Urinary bladder (tissue), 4 donors: Measurements from ENCODE around the gene GALNTL6. TPM values are rescaled to one million over a fixed set of nuclear protein-coding genes. Genes with fewer than 3 reads are reported as not detected.
"Not testable (repeated sequence)": the region's sequence is repeated elsewhere in the genome, so short reads cannot be mapped to it uniquely, and the experiment has no call there.

Experiments used
- DNase-seq: peaks from one replicate; pipeline ENCODE4 v3.0.0-alpha.2; 2015; ENCODE audit errors: extremely low spot score
- H3K27ac ChIP-seq: one replicate; pipeline ENCODE4 v1.5.1; 2013; ENCODE audit warnings: low read depth, mild to moderate bottlenecking, moderate library complexity
- H3K36me3 ChIP-seq: one replicate; pipeline ENCODE4 v1.6.1; 2013; ENCODE audit warnings: mild to moderate bottlenecking, moderate library complexity; ENCODE audit not compliant: insufficient read depth
- H3K4me1 ChIP-seq: one replicate; pipeline ENCODE4 v1.6.1; 2013; ENCODE audit warnings: mild to moderate bottlenecking, moderate library complexity; ENCODE audit not compliant: insufficient read depth
- H3K4me3 ChIP-seq: one replicate; pipeline ENCODE4 v1.5.1; 2013; ENCODE audit warnings: low read depth, low read length
- WGBS: extraction: QIAGEN DNeasy Blood & Tissue Kit; methylation state at CpG from one replicate; pipeline ENCODE4 v1.1.7; 2013; 5-methylcytosine and 5-hydroxymethylcytosine counted together
- polyA plus RNA-seq: library from polyadenylated mRNA; stranded (reverse); fragments of 200-250 nt; gene quantifications from one replicate; pipeline ENCODE4 v1.2.3, GENCODE V29; 2013
- total RNA-seq: library from RNA; depleted of rRNA; stranded (reverse); fragments of >200 nt; gene quantifications from one replicate; pipeline ENCODE4 v1.2.3, GENCODE V29; 2014
- donor health status: healthy with polysubstance abuse.
- donor health status: healthy.

Gene GALNTL6
- total and polyA plus RNA-seq, 2 donors: 0.57 to 1.5 TPM

DNA sequence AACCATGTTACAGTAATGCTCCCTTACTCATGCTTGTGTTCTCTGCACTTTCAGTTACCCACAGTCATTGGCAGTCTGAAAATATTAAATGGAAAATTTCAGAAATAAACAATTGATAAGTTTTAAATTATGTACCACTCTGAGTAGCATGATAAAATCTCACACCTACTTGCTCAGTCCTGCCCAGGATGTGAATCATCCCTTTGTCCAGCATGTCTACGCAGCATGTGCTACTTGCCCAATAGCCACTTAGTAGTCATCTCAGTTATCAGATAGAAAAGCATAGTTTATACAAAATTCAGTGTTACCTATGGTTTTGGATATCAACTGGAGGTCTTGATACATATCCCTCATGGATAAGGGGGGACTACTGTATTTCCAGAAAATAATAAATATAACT is 577.1 kb downstream of the GALNTL6 start:
- WGBS: 84% methylated on average over 1 of the region's 1 CpG
- H3K4me3 ChIP-seq: no peak overlapping the region

DNA sequence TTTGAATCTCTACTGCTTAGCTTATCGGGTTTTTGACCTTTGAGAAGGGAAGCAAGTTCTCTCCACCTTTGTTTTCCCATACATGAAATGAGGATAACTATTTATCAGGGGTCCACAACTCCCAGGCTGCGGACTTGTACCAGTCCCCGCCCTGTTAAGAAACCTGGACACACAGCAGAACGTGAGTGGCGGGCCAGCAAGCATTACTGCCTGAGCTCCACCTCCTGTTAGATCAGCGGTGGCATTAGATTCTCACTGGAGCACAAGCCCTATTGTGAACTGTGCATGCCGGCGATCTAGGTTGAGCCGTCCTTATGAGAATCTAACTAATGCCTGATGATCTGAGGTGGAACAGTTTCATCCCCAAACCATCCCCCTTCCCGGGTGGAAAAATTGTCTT is 579.5 kb downstream of the GALNTL6 start:
- Histone ChIP-seq H3K4me1 (no peaks in the 10 kb centered on the region), H3K27ac (no peak overlapping the region), H3K36me3 (no peaks in the 10 kb centered on the region), H3K4me3 (no peak overlapping the region)
- 88% methylated on average over 10 of the region's 10 CpGs for WGBS
- DNase-seq: no peak

More for the DNA sequence above, 577.1 kb downstream of the GALNTL6 start:
- no peak for DNase-seq
- no peak overlapping the region for H3K27ac ChIP-seq
- H3K36me3 ChIP-seq: no peaks in the 10 kb centered on the region
- no peaks in the 10 kb centered on the region for H3K4me1 ChIP-seq

DNA sequence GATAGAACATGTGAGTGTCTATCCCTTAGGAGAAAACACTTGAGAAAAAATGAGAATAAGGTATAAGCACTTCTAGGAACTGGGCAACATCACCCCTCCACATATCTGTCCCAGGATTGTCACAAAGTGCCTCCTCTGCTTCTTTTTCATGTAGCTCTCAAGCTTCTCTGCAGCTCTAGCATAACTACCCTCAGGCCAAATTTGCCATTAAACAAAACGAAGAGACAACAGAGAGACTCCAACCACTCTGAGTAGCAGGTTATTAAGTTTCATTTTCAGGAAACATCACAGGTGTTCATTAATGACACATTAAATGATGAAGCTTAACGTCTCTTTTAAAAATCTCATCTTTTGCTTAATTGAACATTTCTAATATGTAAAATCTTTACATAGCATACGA is 580.0 kb downstream of the GALNTL6 start:
- Histone ChIP-seq H3K36me3 (no peaks in the 10 kb centered on the region), H3K27ac (no peak overlapping the region), H3K4me1 (no peaks in the 10 kb centered on the region), H3K4me3 (no peak overlapping the region)
- DNase-seq: no peak
- 70% methylated on average over 3 of the region's 3 CpGs for WGBS

DNA sequence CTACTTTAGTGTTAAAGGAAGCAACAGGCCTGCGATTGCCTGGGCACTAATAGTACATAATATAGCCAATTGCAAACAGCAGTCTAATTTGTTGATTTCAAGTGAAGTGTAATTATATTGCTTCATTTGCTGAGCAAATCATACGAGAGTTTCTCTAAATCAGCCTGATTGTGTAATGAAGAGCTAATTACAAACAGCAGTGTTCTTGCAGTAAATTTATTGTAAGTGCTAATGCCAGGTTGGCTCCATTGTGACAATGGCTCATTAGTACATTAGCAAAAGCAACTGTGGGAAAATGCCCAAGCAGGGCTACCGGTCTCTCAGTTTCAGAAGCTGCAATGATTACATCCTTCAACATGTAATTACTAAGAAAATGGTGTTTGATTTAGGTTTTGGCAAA is 591.5 kb downstream of the GALNTL6 start:
- WGBS: 86% methylated on average over 3 of the region's 3 CpGs
- no peak for DNase-seq

DNA sequence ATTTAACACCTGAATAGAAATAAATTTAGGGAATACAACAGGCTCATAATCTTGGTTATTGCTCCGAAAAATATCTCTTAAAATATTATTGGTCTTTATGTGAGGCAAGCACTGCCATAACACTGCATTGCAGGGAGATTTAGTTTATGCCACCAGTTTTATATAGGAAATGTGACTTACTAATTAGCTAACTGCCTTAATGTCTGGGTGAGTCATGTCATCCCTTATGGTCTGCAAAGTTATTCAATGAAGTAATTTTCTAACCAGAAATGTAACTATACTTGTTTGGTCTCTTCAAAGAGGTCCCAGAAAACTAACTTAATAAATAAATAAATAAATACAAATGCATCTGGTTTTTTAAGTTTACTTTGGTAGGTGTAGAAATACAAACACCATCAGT is 597.2 kb downstream of the GALNTL6 start:
- H3K27ac ChIP-seq: no peak overlapping the region
- 88% methylated on average over 1 of the region's 1 CpG for WGBS

More for the DNA sequence above, 591.5 kb downstream of the GALNTL6 start:
- Histone ChIP-seq H3K36me3 (no peaks in the 10 kb centered on the region), H3K4me1 (no peaks in the 10 kb centered on the region), H3K27ac (no peak overlapping the region), H3K4me3 (no peak overlapping the region)

DNA sequence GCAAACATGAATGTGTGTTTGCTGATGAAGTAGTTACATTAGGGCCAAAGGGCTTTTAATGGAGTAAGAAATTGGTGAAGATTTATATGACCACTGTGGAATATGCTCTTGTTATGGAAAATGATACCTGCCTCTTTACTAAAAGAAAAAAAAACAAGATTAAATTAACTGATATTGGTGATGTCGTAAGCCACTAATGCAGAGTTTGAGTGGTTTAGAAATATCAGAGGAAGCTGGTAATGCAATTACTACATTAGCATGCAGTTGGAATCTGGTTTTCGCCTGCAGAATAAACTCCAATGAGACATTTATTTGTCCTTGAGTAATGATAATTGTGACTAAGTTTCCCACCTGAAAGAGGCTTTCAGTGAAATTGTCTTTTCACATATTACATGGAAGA is 597.9 kb downstream of the GALNTL6 start:
- no peak overlapping the region for H3K4me3 ChIP-seq
- H3K36me3 ChIP-seq: no peaks in the 10 kb centered on the region
- H3K4me1 ChIP-seq: no peaks in the 10 kb centered on the region
- 78% methylated on average over 2 of the region's 2 CpGs for WGBS
- no peak overlapping the region for H3K27ac ChIP-seq
- no peak for DNase-seq

More for the DNA sequence above, 597.2 kb downstream of the GALNTL6 start:
- Histone ChIP-seq H3K4me1 (no peaks in the 10 kb centered on the region), H3K36me3 (no peaks in the 10 kb centered on the region), H3K4me3 (no peak overlapping the region)
- DNase-seq: no peak

DNA sequence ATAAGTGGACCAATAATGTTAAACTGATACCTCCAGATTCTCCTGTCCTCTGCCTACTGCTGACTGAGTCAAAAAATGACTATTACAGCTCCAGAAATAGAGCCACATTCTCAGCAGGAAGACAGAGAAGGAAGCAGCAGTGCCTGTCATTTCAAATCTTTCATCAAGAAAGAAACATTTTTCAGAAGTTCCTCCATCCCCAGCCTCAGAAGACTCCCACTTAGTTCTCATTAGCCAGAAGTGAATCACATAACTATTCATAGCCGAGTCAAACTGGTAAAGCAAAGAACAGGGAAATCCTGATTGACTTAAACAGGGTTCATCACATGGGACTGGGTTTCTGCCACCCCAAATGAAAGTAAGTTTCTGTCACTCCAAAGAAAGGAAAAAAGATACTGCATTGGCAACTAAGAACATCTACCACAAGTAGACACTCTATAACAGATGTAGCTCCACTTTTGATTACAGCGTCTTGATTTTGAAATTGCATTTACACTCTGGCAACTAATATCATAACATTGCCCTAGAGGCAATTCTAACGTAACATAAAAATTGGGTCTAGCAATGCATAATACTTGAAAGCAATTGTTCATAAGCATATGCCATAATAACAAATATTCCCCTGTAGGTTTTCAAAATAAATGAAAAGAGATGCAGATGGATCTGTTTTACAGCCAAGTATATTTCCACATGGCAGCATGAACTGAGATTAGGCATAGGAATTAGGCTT is 599.8 kb downstream of the GALNTL6 start:
- 72% methylated on average over 3 of the region's 3 CpGs for WGBS
- no peak for DNase-seq
- H3K4me3 ChIP-seq: no peak overlapping the region
- no peaks in the 10 kb centered on the region for H3K36me3 ChIP-seq
- no peaks in the 10 kb centered on the region for H3K4me1 ChIP-seq
- no peak overlapping the region for H3K27ac ChIP-seq

DNA sequence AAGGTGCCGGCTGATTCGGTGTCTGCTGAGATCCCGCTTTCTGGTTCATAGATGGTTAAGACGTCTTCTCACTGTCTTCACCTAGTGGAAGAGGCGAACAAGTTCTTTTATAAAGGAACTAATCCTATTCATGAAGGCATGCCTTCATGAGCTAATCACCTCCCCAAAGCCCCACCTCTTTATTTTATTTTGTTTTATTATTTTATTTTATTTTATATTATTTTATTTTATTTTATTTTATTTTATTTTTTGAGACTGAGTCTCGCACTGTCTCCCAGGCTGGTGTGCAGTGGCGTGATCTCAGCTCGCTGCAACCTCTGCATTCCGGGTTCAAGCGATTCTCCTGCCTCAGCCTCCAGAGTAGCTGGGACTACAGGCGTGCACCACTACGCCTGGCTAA is 615.8 kb downstream of the GALNTL6 start:
- not testable (repeated sequence) for H3K4me3 ChIP-seq, H3K36me3 ChIP-seq, H3K4me1 ChIP-seq, H3K27ac ChIP-seq, DNase-seq
- WGBS: 96% methylated on average over 12 of the region's 12 CpGs

DNA sequence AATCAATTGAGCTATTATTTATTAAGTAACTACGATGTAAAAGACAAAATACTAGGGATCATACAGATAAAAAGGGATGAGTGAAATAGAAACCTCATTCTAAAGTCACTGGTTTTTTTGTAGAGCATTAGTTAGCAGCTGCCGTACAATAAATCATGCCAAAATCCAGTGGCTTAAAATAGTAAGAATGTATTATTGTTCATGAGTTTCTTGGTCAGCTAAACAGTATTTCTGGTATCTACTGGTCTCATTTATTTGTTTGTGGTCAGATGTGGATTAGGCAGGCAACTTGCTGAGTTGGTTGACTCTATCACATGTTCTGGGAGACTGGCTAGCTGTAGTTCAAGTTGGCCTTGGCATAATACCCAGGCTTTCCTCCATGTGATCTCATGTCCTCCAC is 667.3 kb downstream of the GALNTL6 start:
- Histone ChIP-seq H3K4me1 (no peaks in the 10 kb centered on the region), H3K27ac (no peak overlapping the region), H3K36me3 (no peaks in the 10 kb centered on the region), H3K4me3 (no peak overlapping the region)
- 71% methylated on average over 2 of the region's 2 CpGs for WGBS
- no peak for DNase-seq

DNA sequence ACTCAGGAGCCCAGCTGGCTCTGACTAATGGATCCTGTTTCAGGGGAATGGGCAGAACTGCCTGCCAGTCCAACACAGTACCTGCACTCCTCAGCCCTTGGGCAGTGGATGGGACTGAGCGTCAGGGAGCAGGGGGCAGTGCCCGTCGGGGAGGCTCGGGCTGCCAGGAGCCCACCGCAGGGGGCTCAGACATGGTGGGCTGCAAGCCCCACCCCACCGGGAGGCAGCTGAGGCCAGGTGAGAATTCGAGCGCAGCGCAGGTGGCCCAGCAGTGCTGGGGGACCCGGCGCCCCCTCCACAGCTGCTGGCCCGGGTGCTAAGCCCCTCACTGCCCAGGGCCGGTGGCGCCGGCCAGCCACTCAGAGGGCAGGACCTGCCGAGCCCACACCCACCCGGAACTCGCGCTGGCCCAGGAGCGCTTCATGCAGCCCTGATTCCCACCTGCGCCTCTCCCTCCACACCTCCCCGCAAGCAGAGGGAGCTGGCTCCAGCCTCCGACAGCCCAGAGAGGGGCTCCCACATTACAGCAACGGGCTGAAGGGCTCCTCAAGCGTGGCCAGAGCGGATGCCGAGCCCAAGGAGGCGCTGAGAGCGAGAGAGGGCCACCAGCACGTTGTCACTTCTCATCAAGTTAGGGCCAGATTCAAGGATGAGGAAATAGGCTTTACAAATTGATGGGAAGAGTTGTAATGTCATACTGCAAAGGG is 668.8 kb downstream of the GALNTL6 start:
- no peak for DNase-seq
- H3K36me3 ChIP-seq: no peaks in the 10 kb centered on the region
- 92% methylated on average over 30 of the region's 30 CpGs for WGBS
- no peak overlapping the region for H3K4me3 ChIP-seq
- no peak overlapping the region for H3K27ac ChIP-seq
- no peaks in the 10 kb centered on the region for H3K4me1 ChIP-seq

DNA sequence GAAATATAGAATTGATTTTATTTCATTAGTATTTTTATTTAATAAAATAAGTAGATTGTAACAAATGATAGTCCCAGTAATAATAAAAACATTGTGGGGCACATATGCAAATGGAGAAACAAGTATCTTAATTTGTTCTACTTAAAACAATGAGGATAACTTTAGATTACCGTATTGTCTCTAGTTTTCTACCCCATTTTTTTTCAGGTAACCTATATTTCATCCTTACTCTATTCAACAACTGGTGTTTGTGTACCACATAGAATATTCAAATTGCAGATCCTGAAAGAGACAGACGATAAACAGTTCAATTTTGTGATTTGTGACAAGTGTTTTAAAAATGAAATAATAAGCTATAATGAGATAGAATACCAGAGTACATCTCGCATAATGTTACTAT is 671.8 kb downstream of the GALNTL6 start:
- Histone ChIP-seq H3K36me3 (no peaks in the 10 kb centered on the region), H3K4me1 (no peaks in the 10 kb centered on the region), H3K4me3 (no peak overlapping the region), H3K27ac (no peak overlapping the region)
- no peak for DNase-seq
- WGBS: 91% methylated on average over 3 of the region's 3 CpGs

DNA sequence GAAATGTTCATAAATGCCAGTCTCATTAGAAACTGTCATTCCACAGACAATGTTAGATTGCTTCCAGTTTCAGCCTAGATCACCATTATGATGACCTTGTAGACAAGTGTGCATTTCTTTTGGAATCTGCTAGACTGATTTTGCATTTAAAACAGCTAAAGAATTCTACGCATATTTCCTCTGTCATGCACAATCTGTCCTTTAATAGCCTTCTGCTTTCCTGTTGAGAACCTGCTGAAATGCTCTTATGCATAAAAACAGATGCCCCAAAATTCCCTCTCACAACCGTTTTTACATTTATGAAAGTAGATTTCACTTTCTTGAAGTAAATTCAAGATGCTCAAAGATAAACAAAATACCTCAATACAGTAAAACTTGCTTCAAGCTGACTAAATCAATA is 673.3 kb downstream of the GALNTL6 start:
- 70% methylated on average over 2 of the region's 2 CpGs for WGBS
- Histone ChIP-seq H3K4me3 (no peak overlapping the region), H3K36me3 (no peaks in the 10 kb centered on the region), H3K4me1 (no peaks in the 10 kb centered on the region), H3K27ac (no peak overlapping the region)
- no peak for DNase-seq

DNA sequence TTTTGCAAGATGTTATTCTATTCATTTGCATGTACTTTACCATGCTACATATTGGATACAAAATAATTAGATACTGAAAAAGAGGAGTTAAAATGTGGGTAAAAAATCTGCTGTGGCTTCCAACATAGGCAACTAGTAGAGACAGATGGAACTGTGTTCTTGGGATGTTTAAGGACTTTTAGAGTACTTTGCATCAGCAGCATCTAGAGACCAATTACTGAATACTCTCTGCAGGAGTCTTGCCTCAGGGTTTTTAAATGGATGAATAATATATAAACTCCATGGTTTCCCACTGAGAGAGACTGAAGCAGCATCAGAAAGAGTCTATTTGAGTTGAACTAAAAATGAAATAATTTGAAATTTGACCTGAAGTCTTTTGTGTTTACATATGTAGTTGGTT is 676.7 kb downstream of the GALNTL6 start:
- no peak overlapping the region for H3K27ac ChIP-seq
- no peaks in the 10 kb centered on the region for H3K36me3 ChIP-seq
- H3K4me3 ChIP-seq: no peak overlapping the region
- DNase-seq: no peak
- no peaks in the 10 kb centered on the region for H3K4me1 ChIP-seq

DNA sequence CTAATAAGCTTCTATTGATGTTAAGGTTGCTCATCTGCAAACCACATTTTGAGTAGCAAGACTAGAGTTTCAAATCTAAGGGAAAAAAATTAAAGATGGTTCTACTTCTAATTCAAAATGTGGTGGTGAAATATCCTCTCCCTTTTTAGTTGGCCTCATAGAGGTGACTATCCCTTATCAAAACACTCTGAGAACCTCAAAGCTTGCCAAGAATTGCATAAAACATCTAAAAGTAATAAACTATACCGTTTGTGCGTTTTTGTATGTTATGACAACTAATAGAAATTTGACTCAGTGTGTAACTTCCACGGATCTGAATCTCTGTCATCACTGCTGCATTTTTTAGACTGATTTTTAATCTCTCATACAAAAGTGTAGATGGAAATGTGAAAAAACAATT is 682.6 kb downstream of the GALNTL6 start:
- Histone ChIP-seq H3K36me3 (no peaks in the 10 kb centered on the region), H3K4me3 (no peak overlapping the region), H3K27ac (no peak overlapping the region), H3K4me1 (no peaks in the 10 kb centered on the region)
- 33% methylated on average over 3 of the region's 3 CpGs for WGBS
- no peak for DNase-seq
